ENCODE results near the gene MEGF9.

DNA sequence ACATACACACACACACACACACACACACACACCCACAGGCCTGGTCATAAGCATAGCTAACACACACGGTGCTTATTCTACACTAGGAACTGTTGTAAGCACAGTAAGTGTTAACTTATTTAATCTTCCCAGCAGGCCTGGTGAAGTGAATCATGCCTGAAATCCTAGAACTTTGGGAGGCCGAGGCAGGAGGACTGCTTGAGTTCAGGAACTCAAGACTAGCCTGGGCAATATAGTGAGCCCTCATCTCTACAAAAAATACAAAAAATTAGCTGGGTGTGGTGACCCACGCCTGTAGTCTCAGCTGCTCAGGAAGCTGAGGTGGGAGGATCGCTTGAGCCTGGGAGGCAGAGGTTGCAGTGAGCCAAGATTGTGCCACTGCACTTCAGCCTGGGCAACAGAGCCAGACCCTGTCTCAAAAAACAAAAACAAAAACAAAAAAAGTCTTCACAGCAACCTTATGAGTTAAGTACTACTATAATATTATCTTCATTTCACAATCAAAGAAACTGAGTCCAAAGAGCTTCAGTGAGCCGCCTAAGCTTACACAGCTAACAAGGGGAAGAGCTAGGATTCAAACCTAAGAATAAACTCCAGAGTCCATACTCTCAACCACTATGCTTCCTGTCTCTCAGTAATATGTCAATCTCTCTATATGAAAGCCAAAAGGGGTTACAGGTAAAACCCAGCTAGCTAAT, 2.3 kb downstream of the MEGF9 start:
- no peak for TF ChIP-seq CTCF (IDR thresholded peaks at IDR 0.05; ENCODE audit: insufficient read depth, low read depth, low read length)
- TF ChIP-seq EZH2 (IDR thresholded peaks at IDR 0.05; ENCODE audit: insufficient read depth, low read length), result no peak

Data from astrocyte (in vitro differentiated cells and primary cell).